Activated T-cell treated with anti-CD3 and anti-CD28 coated beads, Interleukin-2, amount 50 U/mL, for 48 hours (primary cell): ENCODE measurements around the gene SUGP1.
"Not testable (repeated sequence)": the region's sequence is repeated elsewhere in the genome, so short reads cannot be mapped to it uniquely, and the experiment has no call there.

Source experiments
- DNase-seq, 2 experiments: peaks; one replicate each; pipeline ENCODE4 v3.0.0-alpha.2; 2020

The SUGP1 gene

DNA sequence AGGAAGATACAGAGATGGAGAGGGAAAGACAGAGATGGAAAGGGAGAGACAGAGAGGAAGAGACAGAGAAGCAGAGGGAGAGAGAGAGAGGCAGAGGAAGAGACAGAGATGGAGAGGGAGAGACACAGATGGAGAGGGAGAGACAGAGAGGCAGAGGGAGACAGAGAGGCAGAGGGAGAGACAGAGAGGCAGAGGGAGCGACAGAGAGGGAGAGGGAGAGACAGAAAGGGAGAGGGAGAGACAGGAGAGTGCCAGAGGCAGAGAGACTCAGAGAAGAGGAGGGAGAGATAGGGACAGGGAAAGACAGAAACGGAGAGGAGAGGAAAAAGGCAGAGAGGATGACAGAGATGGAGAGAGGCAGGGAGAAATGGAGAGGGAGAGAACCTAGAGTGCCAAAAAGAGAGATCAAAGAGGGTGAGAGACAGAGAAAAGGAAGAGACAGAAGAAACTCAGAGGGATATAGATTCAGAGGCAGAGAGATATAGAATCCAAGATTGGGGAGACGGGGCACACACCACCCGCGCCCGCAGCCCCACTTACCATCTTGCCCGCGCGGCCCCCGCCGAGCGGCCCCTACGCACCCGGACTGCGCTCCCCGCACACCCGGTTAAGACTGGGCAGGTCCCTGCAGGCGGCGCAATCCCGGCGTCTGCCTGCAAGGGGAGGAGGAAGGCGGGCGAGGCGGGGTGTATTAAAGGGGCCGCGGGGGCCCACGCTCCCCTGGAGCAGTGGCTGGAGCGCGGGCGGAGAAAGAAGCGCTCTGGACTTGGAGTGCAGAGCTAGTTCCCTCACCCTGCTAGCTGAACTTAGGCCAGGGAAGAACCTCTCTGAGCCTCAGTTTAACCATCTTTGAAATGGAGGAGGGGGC is 57.9 kb downstream of the SUGP1 start:
- no peak for DNase-seq

DNA sequence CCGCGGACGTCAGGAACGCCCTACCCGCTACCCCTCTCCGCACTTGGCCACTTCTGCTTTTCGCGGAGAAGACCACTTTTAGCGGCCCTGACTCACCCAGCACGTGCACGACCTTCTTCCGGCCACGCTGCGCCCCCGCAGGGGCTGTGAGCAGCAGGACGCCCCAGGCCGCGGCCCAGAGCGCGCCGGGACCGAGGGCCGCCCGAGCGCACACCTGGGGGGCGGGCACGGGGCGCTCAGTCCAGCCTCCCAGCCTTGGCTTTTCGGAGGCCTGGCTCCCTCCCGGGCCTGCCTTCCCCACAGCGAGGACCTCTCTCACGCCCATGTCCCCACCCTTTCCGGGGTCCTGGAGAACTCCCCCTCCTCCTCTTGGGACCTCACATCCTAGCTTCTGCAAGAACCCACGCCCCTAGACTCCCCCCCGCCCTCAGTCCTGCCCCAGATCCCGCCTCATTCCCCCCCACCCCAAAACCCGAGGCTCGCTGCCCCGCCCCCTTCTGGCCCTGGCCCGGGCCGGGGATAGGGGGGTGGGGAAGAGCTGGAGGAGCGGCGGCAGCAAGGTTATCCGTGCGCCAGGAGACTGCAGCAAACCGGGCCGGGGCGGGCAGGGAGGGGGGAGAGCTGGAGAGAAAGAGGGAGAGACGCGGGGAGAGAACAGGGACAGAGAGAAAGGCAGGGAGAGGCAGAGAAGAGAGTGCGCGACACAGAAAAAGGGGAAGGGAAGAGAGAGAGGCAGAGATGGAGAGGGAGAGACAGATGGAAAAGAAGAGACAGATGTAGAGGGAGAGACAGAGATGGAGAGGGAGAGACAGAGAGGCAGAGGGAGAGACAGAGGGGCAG is 58.7 kb downstream of the SUGP1 start:
- DNase-seq, result no peak

DNA sequence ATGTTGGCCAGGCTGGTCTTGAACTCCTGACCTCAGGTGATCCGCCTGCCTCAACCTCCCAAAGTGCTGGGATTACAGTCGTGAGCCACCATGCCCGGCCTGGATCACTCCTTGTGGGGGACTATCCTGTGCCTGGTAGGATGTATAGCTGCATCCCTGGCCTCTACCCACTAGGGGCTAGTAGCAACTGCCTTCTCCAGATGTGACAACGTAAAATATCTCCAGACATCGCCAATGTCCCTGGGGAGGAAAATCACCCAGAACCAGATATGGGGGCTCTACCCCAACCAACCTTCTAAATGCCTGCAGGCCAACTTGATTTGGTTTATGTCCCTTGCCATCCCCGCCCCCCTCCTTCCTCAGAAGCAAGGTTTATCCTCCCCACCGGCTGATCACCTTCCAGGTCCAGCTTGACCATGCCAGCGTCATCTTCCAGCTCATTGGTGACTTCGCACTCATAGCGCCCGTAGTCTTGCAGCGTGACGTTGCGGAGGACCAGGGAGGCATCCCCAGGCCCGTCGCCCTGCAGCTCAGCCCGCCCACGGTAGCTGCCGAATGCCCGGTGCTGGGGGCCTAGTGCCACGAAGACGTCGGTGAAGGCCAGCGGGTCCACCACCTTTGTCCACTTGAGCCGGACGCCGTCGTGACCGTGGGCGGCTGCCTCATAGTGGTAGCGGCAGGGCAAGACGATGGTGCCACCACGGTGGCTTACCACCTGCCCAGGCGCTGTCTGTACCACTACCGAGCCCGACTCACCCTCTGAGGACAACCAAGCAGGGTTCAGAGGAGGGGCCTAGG is 59.7 kb downstream of the SUGP1 start:
- DNase-seq, result no peak

DNA sequence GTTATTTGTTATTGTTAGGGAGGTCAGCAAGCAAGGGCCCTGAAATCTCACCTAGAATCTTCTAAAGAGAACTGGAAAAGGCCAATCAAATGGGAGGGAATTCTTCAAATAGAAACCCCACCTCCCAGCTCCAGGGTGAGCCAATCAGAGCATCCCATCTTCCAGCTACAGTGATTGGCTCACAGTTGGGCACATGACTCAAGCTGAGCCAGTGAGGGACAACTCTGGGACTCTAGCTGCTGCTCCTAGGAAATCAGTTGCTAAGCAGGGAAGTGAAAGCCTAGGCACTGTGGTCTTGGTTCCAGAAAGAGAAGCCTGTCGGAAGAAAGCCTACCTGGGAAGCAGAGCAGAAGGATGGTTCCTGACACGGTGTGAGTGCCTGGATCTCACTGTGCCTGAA is 60.6 kb downstream of the SUGP1 start:
- no peak for DNase-seq

DNA sequence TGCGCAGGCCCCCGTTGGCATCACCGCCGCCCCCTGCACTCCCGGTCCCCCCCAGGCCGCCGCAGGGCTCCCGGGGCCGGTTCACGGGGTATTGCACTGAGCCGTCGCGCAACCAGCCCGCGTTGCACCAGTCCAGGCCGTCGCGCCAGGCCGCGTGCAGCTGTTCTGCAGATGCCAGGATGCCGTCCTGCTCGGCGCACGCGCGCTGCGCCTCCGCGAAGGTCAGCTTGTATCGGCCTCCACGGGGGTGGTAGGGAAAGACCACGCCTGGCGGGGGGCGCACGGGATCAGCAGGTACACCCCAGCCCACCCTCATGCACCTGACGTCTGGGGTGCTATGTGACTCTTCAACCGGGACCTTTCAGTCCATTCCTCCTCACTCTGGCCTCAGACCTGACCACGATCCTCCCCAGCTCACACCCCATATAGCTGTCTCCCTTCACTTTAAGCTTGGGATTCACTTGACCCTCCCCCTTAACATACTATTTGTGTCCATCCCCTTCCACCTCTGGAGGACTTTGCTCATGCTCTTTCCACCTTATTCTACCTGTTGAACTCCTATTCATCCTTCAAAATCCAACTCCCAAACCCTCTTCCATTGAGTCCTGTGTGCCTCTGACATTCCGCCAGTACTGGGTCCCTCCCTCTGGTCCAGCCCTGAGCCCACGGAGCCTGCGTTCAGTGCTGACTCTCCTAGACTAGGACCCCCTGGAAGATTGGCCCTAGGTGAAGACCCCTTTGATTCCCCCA is 61.5 kb downstream of the SUGP1 start:
- no peak for DNase-seq

DNA sequence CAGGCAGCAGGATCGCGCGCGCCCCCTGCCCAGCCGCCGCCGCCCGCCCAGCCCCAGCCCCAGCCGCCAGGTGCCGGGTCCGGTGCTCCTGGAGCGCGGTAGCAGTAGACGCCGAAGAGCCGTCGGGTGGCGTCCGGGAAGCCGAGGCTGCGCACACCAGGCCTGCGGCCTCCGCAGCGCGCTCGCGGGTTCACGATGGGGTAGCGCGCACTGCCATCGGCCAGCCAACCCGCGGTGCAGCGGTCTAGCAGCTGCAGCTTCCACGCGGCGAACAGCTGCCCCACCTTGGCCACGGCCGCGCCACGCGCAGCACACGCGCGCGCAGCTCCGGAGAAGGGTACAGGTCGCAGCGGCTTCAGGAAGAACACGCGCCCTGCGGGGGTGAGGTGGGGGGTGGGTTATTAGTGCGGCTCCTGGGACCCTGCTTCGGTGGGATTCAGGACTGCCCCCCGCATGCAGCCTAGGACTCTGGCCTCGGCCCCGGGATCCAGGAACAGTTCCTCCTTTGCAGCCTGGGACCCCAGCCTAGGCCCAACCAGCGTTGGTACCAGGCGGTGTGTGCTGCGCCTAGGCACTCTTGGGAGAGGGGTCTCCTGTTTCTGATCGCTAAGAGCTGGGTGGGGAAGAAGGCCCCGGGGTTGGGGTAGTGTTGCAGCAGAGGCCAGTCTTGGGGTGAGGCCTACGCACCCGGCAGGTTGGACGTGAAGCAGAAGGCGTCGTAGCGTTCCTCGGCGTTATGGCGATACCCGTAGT is 62.3 kb downstream of the SUGP1 start:
- DNase-seq, result no peak

DNA sequence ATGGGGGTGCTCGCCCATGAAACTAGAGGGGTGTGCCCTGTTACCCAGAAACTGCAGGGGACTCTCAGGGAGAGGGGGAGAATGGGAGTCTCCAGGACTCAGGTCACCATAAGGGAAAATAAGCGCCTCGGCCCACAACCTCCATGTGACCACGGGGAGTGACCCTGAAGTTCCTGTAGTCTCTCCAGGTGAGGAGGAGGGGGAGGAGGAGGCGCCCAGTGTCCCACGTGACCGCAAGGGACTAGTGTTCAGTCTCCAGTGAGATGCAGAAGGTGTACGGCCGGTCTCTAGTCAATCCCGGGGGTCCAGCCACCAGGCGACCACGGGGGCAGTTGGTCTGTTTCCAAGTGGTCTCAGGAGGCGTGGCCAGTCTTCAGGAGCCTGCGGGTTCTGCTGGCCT is 63.2 kb downstream of the SUGP1 start:
- no peak for DNase-seq

DNA sequence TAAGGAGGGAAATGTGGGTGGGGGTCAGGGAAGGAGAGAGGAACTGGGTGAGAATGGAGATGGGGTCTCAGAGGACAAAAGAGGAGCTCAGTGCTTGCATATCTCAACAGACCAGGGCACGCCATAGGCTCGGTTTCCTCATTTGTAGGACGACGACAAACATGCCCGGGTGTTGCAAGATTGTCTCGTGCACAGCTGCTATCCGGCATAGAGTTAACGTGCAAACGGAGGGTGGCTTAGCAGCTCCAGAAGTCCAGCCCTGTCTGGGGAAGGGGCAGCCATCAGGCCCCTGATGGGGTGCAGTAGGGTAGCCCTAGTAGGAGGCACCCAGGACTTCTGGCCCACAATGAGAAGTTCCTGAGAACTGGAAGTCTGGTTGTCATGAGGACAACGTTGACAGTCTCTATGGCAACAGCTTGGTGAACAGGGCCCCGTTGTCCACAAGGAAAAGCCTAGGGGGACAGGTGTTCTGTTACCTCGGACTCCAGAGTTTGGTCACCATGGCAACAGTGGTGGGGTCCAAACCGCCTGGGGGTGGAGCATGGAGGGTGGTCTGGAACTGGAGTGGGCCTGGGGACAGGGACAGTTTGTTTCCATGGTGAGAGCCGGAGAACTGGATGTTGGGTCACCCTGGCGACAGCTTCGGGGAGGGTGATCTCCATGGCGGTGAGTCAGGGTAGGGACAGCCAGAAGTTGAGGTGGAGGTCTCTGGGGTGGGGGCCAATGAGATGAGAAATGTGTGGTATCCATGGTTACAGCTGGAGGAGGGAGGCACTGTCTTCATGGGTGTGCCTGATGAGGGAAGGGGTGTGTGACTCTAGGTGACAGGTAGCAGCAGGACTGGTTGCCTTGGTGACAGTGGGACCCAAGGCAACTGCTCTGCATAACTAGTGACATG is 64.0 kb downstream of the SUGP1 start:
- no peak for DNase-seq

DNA sequence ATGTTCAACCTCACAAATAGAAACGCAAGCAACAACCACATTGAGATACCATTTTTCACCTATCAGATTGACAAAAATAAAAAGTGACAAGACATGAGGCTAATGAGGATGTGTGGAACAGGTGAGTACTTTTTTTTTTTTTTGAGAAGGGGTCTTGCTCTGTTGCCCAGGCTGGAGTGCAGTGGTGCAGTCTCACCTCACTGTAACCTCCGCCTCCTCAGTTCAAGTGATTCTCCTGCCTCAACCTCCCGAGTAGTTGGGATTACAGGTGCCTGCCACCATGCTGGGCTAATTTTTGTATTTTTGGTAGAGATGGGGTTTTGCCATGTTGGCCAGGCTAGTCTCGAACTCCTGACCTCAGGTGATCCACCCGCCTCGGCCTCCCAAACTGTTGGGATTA is 66.9 kb downstream of the SUGP1 start:
- DNase-seq, result not testable (repeated sequence)

DNA sequence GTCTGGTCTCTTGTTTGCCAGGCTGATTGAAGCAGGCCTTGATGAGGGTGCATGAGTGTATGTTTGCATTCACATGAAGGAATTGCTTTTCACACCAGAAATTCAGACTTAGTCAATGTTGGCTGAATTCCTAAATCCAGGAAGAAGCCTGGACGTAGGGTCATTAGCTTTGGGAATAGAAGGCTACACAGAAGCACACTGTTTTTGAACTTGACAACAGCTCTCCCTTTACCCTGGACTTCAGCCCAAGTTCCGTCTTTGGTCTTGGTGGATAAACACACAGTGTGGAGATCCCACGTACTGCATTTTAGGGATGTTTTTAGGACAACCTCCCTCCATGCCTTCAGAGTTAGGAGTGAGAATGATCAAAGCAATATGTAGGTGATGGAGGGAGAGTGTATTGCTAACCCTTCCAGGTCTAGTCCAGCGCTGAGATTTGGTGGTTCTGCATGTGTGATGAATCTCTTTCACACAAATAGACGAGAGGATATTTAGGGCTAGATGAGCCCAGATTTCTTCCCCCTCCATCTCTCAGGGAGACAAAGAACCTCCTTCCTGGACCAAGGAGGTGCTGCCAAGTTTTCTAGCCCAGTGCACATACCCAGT is 70.0 kb downstream of the SUGP1 start:
- DNase-seq, result no peak

DNA sequence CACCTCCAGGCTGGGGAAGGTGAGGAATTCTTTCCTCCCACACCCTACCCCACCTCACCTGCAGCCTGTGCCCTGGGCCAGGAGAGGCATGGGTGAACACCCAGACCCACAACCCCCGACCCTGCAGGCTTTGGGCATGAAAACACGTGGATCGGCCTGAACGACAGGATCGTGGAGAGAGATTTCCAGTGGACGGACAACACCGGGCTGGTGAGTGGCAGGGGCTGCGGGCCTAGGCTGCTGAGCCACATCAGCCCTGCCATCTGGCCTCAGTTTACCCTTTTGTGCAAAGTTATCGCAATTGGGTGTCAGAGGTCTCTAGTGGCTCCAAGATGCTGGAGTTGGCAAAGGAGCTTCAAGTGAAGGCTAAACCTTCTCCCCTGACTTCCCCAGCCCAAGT is 79.8 kb downstream of the SUGP1 start:
- no peak for DNase-seq

DNA sequence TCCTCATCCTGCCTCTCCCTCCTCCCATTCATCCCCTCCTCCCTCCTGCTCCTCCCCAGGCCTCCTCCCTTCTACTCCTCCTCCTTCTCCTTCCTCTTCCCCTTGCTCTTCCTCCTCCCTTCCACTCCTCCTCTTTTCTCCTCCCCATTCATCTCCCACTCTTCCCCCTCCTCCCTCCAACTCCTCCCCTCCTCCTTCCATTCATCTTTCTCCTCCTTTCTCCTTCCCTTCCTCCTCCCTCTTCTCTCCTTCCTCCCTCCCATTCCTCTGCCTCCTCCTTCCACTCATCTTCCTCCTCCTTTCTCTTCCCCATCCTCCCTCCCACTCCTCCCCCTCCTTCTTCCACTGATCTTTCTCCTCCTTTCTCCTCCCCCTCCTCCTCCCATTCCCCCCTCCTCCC is 80.6 kb downstream of the SUGP1 start:
- DNase-seq, result no peak

DNA sequence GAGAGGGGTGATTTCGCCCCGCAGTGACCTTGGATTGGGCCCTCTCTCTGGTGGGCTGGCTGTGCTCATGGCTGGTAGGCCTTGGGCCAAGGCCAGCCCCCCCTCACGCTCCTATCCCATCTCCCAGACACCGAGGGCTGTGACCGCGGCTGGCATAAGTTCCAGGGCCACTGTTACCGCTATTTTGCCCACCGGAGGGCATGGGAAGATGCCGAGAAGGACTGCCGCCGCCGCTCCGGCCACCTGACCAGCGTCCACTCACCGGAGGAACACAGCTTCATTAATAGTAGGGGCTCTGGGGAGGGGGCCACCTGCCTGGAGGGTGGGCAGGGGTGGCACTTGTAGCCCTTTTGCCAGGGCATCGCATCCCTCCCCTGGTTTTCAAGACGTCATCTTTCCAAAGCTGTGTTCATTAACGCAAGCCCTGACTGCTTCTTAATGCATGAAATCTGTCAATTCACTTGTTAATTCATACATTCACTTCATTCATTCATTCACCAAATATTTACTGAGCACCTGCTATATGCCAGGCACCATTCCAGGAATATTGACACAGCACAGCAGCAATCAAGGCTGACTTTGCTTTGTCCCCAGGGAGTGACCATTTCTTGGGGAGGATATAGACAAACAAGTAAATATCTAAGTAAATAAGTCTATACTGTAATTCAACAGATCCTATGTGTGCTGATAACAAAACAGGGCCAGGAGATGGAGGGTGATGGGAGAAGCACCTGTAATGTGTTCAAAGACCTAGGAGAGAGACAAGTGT is 82.0 kb downstream of the SUGP1 start:
- no peak for DNase-seq

DNA sequence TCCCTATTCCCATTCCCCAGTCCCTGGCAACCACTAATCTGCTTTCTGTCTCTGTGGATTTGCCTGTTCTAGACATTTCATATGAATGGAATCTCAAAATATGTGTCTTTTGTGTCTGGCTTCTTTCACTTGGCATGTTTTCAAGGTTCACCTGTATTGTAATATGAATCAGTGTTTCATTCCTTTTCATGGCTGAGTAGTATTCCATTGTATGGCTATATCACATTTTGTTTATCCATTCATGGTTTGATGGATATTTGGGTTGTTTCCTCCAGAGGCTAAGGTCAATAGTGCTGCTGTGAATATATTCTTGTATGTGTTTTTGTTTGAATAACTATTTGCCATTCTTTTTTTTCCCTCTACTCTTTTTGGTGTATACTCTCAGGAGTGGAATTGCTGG is 84.1 kb downstream of the SUGP1 start:
- DNase-seq, result no peak

DNA sequence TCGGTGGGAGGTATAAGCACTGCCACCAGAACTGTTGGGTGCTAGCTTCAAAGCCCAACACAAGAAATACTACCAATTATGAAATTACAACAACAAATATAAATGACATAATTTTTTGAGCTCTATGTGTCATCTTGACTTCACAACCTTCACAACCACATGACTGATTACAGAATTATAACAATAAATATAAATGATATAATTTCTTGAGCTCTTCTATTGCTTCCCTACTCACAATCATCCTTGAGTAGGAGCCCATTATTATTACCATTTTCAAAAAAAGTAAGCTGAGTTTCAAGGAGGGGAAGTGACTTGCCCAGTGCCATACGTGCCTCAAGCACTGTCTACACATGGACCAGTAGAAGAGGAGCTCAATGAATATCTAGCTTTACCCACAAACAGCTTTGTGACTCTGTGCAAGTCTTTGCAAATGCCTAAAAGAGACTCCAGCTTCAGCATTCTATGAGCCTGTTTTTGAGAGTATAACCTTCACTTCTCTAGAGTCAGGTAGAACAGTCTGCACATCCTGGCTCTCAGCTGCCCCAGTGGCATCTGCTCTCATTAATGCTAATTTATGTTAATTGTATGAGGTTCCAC is 86.0 kb downstream of the SUGP1 start:
- DNase-seq, result no peak

DNA sequence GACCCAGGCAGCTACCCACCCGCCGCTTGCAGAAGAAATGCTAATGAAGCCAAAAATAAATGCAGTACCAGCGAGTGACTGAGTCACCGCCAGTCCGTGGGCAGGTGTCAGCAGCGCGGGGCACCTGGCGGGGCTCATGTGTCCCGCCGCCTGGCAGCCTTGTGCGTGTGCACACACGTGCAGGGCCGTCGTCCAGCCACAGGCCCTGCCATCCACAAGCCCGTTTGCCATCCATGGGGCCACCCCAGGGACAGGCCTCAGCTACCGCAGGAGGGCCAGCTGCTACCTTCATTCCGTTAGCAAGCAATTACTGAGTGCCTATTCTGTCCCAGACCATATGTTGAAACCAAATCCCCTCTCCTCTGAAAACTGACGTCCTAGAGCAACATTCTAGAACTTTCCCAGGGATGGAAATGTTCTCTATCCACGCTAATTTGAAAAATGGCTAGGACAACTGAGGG is 88.0 kb downstream of the SUGP1 start:
- DNase-seq, result no peak

DNA sequence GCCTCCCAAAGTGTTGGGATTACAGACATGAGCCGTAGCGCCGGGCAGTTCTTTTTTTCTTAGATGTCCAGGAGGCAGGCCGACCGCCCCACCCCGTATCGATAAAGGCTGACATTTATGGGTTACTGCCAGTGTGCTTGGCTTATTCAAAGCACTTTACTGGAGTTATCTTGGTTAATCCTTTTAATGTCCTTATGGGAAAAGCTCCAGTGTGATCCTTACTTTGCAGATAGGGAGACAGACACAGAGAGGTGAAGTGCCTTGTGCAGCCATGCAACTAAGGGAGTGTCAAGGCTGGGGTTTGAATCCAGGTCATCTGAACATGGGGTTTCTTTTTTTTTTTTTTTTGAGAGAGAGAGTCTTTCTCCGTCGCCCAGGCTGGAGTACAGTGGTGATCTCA is 89.3 kb downstream of the SUGP1 start:
- DNase-seq, result no peak

DNA sequence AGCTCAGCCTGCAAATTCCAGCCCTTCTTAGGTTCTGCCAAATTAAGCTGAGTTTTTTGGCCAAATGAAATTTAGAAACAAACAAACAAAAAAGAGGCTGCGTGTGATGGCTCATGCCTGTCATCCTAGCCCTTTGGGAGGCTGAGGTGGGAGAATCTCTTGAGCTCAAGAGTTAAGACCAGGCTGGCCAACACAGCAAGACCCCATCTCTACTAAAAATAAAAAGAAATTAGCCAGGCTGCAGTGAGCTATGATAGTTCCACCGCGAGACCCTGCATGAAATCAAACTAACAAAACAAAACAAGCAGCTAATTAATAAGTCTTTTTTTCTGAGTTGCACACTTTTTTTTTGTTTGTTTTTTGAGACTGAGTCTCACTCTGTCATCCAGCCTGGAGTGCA is 90.6 kb downstream of the SUGP1 start:
- no peak for DNase-seq

DNA sequence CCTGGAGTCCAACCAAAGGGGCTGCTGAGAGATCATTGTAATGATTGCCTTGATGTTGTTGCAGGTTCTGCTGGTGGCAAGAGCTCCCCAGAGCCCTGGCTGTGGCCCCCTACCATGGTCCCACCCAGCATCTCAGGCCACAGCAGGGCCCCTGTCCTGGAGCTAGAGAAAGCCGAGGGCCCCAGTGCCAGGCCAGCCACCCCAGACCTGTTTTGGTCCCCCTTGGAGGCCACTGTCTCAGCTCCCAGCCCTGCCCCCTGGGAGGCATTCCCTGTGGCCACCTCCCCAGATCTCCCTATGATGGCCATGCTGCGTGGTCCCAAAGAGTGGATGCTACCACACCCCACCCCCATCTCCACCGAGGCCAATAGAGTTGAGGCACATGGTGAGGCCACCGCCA is 93.1 kb downstream of the SUGP1 start:
- no peak for DNase-seq
